Spinal cord (tissue), 10 donors: Measurements from ENCODE around the gene AFF3. TPM values are rescaled to one million over a fixed set of nuclear protein-coding genes. Genes with fewer than 3 reads are reported as not detected.

Experiments
- DNase-seq, 6 donors: peaks; one replicate each; pipeline versions ENCODE4 v3.0.0 to v3.0.0-alpha.2; 2013 to 2015; ENCODE audit warnings: low spot score in 6 of 6, low read depth in 4 of 6
- H3K27ac ChIP-seq: one replicate; pipeline ENCODE4 v1.5.1; 2013; ENCODE audit warnings: low read depth, low read length, control low read depth
- H3K27me3 ChIP-seq: one replicate; pipeline ENCODE4 v1.6.1; 2013; ENCODE audit warnings: low read length; ENCODE audit not compliant: control insufficient read depth, insufficient read depth
- H3K36me3 ChIP-seq: one replicate; pipeline ENCODE4 v1.6.1; 2013; ENCODE audit warnings: low read length; ENCODE audit not compliant: control insufficient read depth, insufficient read depth
- H3K4me1 ChIP-seq: one replicate; pipeline ENCODE4 v1.6.1; 2013; ENCODE audit warnings: low read length; ENCODE audit not compliant: control insufficient read depth, insufficient read depth
- H3K4me3 ChIP-seq: one replicate; pipeline ENCODE4 v1.5.1; 2013; ENCODE audit warnings: low read depth, low read length, control low read depth
- H3K9me3 ChIP-seq: one replicate; pipeline ENCODE4 v1.6.1; 2013; ENCODE audit warnings: low read length; ENCODE audit not compliant: control insufficient read depth, insufficient read depth
- WGBS: methylation state at CpG from one replicate; pipeline ENCODE4 v1.1.5; 2013; ENCODE audit warnings: missing lambda C conversion rate; ENCODE audit not compliant: insufficient coverage; 5-methylcytosine and 5-hydroxymethylcytosine counted together
- polyA plus RNA-seq, 2 donors: library from polyadenylated mRNA; unstranded; fragments of 120-200 nt; gene quantifications; one replicate each; pipeline ENCODE4 v1.2.1, GENCODE V29; 2013; ENCODE audit not compliant: insufficient read length in 2 of 2
- total RNA-seq, 2 donors: library from RNA; depleted of rRNA in 1 of 2; stranded (reverse); fragments of 120-200 nt in 1 of 2; fragments of >200 nt in 1 of 2; gene quantifications; one replicate each; pipeline versions ENCODE4 v1.2.3 to v1.2.4, GENCODE V29; 2013 to 2014
- donor health status: healthy.

Gene AFF3
- total and polyA plus RNA-seq, 4 donors: 31.5 to 44.6 (median 42.4) TPM

- H3K4me1 ChIP-seq: peaks cover 19% of the 10 kb centered on the region
- H3K9me3 ChIP-seq: no peaks in the 10 kb centered on the region
- WGBS: 64% methylated on average over 3 of the region's 7 CpGs
- peaks cover 5% of the 10 kb centered on the region for H3K36me3 ChIP-seq
- H3K4me3 ChIP-seq: no peak overlapping the region
- no peak for DNase-seq
- H3K27ac ChIP-seq: no peak overlapping the region
- no peaks in the 10 kb centered on the region for H3K27me3 ChIP-seq
Measured at GRCh38 chr2:99637159-99637697, 505.2 kb downstream of the AFF3 start.

GRCh38 chr2:99636144-99637034, 506.0 kb downstream of the AFF3 start:
- peak in 2 of 6 donors; percentile 78 to 79 for DNase-seq
- peaks cover 5% of the 10 kb centered on the region for H3K36me3 ChIP-seq
- WGBS: 32% methylated on average over 19 of the region's 19 CpGs
- H3K4me3 ChIP-seq: no peak overlapping the region
- H3K9me3 ChIP-seq: no peaks in the 10 kb centered on the region
- no peaks in the 10 kb centered on the region for H3K27me3 ChIP-seq
- peaks cover 19% of the 10 kb centered on the region for H3K4me1 ChIP-seq
- peak overlapping the region; percentile 10 for H3K27ac ChIP-seq

DNA sequence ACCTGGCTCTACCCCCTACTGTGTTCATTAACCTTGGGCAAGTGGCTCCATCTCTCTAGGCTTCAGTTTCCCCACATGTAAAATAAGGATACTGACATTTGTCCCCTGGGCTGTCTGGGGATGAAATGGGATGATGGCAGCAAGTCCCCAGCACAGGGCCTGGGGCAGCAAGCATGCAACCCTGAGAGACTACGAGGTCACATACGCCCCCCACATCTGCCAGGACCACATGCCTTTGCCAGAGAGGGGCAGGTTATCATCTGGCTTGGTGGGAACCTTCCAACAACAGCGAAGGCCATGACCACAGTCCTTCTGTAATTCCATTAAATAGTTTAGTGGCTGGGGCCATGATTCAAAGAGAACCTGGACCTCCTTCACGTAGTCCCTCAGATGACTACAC, 506.7 kb downstream of the AFF3 start:
- H3K27ac ChIP-seq: no peak overlapping the region
- peaks cover 19% of the 10 kb centered on the region for H3K4me1 ChIP-seq
- WGBS: 100% methylated on average over 2 of the region's 4 CpGs
- no peaks in the 10 kb centered on the region for H3K27me3 ChIP-seq
- peaks cover 5% of the 10 kb centered on the region for H3K36me3 ChIP-seq
- no peak overlapping the region for H3K4me3 ChIP-seq
- no peak for DNase-seq
- no peaks in the 10 kb centered on the region for H3K9me3 ChIP-seq

DNA sequence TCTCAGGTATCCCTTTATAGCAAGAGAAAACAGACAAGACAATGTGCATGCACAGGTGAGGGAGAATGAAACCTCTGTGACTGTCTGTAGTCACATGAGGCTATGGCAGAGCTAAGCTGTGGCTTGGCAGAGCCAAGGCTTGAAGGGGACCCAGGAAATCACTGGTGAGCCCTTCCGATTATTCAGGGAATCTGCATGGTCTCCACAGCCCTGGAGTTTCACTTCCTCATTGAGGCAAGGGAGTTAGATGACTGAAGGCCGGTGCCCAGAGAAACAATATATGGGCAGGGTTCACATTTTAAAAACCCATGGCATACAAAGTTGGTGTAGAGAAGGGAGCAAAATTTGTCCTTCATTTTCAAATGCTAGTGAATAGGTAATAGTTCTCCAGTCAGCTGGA, 508.2 kb downstream of the AFF3 start:
- H3K4me3 ChIP-seq: no peak overlapping the region
- H3K9me3 ChIP-seq: no peaks in the 10 kb centered on the region
- H3K4me1 ChIP-seq: peaks cover 19% of the 10 kb centered on the region
- DNase-seq: no peak
- H3K36me3 ChIP-seq: peaks cover 5% of the 10 kb centered on the region
- no peak overlapping the region for H3K27ac ChIP-seq
- WGBS: 100% methylated on average over 1 of the region's 2 CpGs
- no peaks in the 10 kb centered on the region for H3K27me3 ChIP-seq

DNA sequence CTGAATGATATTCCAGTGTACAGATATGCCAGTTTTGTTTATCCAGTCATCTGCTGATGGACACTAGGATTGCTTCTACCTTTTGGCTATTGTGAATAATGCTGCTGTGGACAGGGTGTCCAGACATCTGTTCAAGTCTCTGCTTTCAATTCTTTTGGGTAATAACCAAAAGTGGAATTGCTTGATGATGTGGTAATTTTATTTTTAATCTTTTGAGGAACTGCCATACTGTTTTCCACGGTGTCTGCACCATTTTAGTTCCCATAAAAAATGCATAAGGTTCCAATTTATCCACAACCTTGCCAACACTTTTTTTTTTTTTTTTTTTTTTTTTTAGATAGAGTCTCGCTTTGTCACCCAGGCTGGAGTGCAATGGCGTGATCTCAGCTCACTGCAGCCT, 510.7 kb downstream of the AFF3 start:
- 100% methylated on average over 2 of the region's 3 CpGs for WGBS

DNA sequence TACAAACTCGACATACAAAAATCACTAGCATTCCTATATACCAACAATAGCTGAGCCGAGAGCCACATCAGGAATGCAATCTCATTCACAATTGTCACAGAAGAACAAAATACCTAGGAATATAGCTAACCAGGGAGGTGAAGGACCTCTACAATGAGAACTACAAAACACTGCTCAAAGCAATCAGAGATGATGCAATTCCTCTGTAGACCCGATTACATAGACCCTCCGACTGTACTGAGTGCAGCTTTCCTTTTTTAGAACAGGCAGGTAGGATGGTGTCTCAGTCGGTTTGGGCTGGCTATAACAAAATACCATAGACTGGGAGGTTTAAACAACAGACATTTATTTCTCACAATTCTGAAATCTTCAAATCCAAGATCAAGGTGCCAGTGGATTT, 513.1 kb downstream of the AFF3 start:
- no peaks in the 10 kb centered on the region for H3K9me3 ChIP-seq
- WGBS: 90% methylated on average over 2 of the region's 5 CpGs
- no peaks in the 10 kb centered on the region for H3K27me3 ChIP-seq
- no peak for DNase-seq
- H3K4me3 ChIP-seq: no peak overlapping the region
- H3K27ac ChIP-seq: no peak overlapping the region
- peaks cover 6% of the 10 kb centered on the region for H3K4me1 ChIP-seq
- peaks cover 2% of the 10 kb centered on the region for H3K36me3 ChIP-seq

More for the DNA sequence above, 510.7 kb downstream of the AFF3 start:
- DNase-seq: no peak
- H3K27ac ChIP-seq: no peak overlapping the region
- peaks cover 4% of the 10 kb centered on the region for H3K36me3 ChIP-seq
- H3K9me3 ChIP-seq: no peaks in the 10 kb centered on the region
- H3K4me3 ChIP-seq: no peak overlapping the region
- peaks cover 13% of the 10 kb centered on the region for H3K4me1 ChIP-seq
- H3K27me3 ChIP-seq: no peaks in the 10 kb centered on the region

GRCh38 chr2:99626158-99626557, 516.2 kb downstream of the AFF3 start:
- Histone ChIP-seq H3K36me3 (peaks cover 4% of the 10 kb centered on the region), H3K4me3 (no peak overlapping the region), H3K27me3 (no peaks in the 10 kb centered on the region), H3K4me1 (peaks cover 18% of the 10 kb centered on the region), H3K27ac (no peak overlapping the region), H3K9me3 (no peaks in the 10 kb centered on the region)
- DNase-seq: no peak
- WGBS: 67% methylated on average over 1 of the region's 1 CpG

DNA sequence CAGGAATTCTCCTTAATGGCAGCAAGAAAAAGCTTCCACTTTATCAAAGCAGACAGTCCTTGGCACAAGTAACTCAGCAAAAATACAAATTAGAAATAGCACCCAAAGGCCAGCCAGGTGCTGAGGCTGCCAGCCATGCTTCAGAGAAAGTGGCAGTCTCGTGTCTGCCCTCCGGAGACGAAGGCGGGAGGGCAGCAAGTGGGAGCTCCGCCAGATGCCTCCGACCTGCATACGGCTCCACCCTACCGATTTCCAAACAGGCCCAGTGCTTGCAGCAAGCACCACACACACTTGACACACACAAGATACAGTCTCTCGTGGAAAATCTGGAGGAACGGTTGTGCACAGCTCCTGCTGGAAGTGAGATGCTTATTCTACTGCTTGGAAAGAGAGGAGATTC, 517.7 kb downstream of the AFF3 start:
- DNase-seq: peak in 2 of 6 donors; percentile 59 to 62
- H3K9me3 ChIP-seq: no peaks in the 10 kb centered on the region
- H3K36me3 ChIP-seq: peaks cover 4% of the 10 kb centered on the region
- no peak overlapping the region for H3K4me3 ChIP-seq
- WGBS: 25% methylated on average over 7 of the region's 10 CpGs
- no peaks in the 10 kb centered on the region for H3K27me3 ChIP-seq
- peaks cover 18% of the 10 kb centered on the region for H3K4me1 ChIP-seq
- H3K27ac ChIP-seq: no peak overlapping the region

- 91% methylated on average over 4 of the region's 5 CpGs for WGBS
- H3K36me3 ChIP-seq: peaks cover 4% of the 10 kb centered on the region
- no peaks in the 10 kb centered on the region for H3K9me3 ChIP-seq
- no peaks in the 10 kb centered on the region for H3K27me3 ChIP-seq
- no peak for DNase-seq
- H3K4me1 ChIP-seq: peaks cover 18% of the 10 kb centered on the region
- no peak overlapping the region for H3K4me3 ChIP-seq
- no peak overlapping the region for H3K27ac ChIP-seq
Measured at GRCh38 chr2:99623613-99624012, 518.8 kb downstream of the AFF3 start.

GRCh38 chr2:99623035-99623434, 519.4 kb downstream of the AFF3 start:
- DNase-seq: no peak
- Histone ChIP-seq H3K36me3 (peaks cover 4% of the 10 kb centered on the region), H3K27ac (no peak overlapping the region), H3K4me3 (no peak overlapping the region), H3K27me3 (no peaks in the 10 kb centered on the region), H3K4me1 (peaks cover 18% of the 10 kb centered on the region), H3K9me3 (no peaks in the 10 kb centered on the region)
- 89% methylated on average over 3 of the region's 4 CpGs for WGBS
